ENCODE results near the gene GABRR1.

Gene GABRR1

GRCh38 chr6:89146718-89147700 is 70.1 kb downstream of the GABRR1 start:
- Histone ChIP-seq H3K9ac (ENCODE audit: low read length) (peak overlapping the region; percentile 92), H3K4me3 (ENCODE audit: low read length) (peak overlapping the region; percentile 34), H3K9me3 (ENCODE audit: control insufficient read depth, low read length) (no peaks in the 10 kb centered on the region), H3K4me1 (ENCODE audit: control insufficient read depth, insufficient read depth, low read length) (peaks cover 5% of the 10 kb centered on the region), H3K36me3 (ENCODE audit: control insufficient read depth, insufficient read depth, low read length) (no peaks in the 10 kb centered on the region), H3K27me3 (ENCODE audit: control insufficient read depth, insufficient read depth, low read length) (no peaks in the 10 kb centered on the region)

- Histone ChIP-seq H3K27me3 (ENCODE audit: control insufficient read depth, insufficient read depth, low read length) (no peaks in the 10 kb centered on the region), H3K4me1 (ENCODE audit: control insufficient read depth, insufficient read depth, low read length) (peaks cover 5% of the 10 kb centered on the region), H3K9me3 (ENCODE audit: control insufficient read depth, low read length) (no peaks in the 10 kb centered on the region), H3K9ac (ENCODE audit: low read length) (peak within 1 kb of the TSS; percentile 92), H3K4me3 (ENCODE audit: low read length) (peak within 1 kb of the TSS; percentile 34), H3K36me3 (ENCODE audit: control insufficient read depth, insufficient read depth, low read length) (no peaks in the 10 kb centered on the region)
These were observed 71.0 kb downstream of the GABRR1 start, which contains the start of gene PM20D2 for GRCh38 chr6:89145956-89146717. PM20D2 (plus strand) TSS chr6:89146055; CDS start chr6:89146145, 90 bp downstream.

GRCh38 chr6:89145091-89145955 is 71.8 kb downstream of the GABRR1 start:
- Histone ChIP-seq H3K4me3 (ENCODE audit: low read length) (peak overlapping the region; percentile 34), H3K27me3 (ENCODE audit: control insufficient read depth, insufficient read depth, low read length) (no peaks in the 10 kb centered on the region), H3K36me3 (ENCODE audit: control insufficient read depth, insufficient read depth, low read length) (no peaks in the 10 kb centered on the region), H3K4me1 (ENCODE audit: control insufficient read depth, insufficient read depth, low read length) (peaks cover 12% of the 10 kb centered on the region), H3K9ac (ENCODE audit: low read length) (peak overlapping the region; percentile 92), H3K9me3 (ENCODE audit: control insufficient read depth, low read length) (no peaks in the 10 kb centered on the region)

GRCh38 chr6:89144354-89144906 is 72.7 kb downstream of the GABRR1 start:
- no peak overlapping the region for H3K4me3 ChIP-seq (ENCODE audit: low read length)
- H3K36me3 ChIP-seq (ENCODE audit: control insufficient read depth, insufficient read depth, low read length) = no peaks in the 10 kb centered on the region
- H3K9ac ChIP-seq (ENCODE audit: low read length) = no peak overlapping the region
- H3K9me3 ChIP-seq (ENCODE audit: control insufficient read depth, low read length) = no peaks in the 10 kb centered on the region
- H3K4me1 ChIP-seq (ENCODE audit: control insufficient read depth, insufficient read depth, low read length) = peaks cover 19% of the 10 kb centered on the region
- no peaks in the 10 kb centered on the region for H3K27me3 ChIP-seq (ENCODE audit: control insufficient read depth, insufficient read depth, low read length)

GRCh38 chr6:89140347-89141156 is 76.6 kb downstream of the GABRR1 start:
- no peak overlapping the region for H3K4me3 ChIP-seq (ENCODE audit: low read length)
- H3K36me3 ChIP-seq (ENCODE audit: control insufficient read depth, insufficient read depth, low read length) = no peaks in the 10 kb centered on the region
- H3K27me3 ChIP-seq (ENCODE audit: control insufficient read depth, insufficient read depth, low read length) = no peaks in the 10 kb centered on the region
- no peak overlapping the region for H3K9ac ChIP-seq (ENCODE audit: low read length)
- no peaks in the 10 kb centered on the region for H3K9me3 ChIP-seq (ENCODE audit: control insufficient read depth, low read length)
- H3K4me1 ChIP-seq (ENCODE audit: control insufficient read depth, insufficient read depth, low read length) = peaks cover 20% of the 10 kb centered on the region

- Histone ChIP-seq H3K36me3 (ENCODE audit: control insufficient read depth, insufficient read depth, low read length) (no peaks in the 10 kb centered on the region), H3K4me1 (ENCODE audit: control insufficient read depth, insufficient read depth, low read length) (peaks cover 20% of the 10 kb centered on the region), H3K9me3 (ENCODE audit: control insufficient read depth, low read length) (no peaks in the 10 kb centered on the region), H3K4me3 (ENCODE audit: low read length) (no peak overlapping the region), H3K9ac (ENCODE audit: low read length) (no peak overlapping the region), H3K27me3 (ENCODE audit: control insufficient read depth, insufficient read depth, low read length) (no peaks in the 10 kb centered on the region)
These were observed 77.4 kb downstream of the GABRR1 start for GRCh38 chr6:89139509-89140346.

GRCh38 chr6:89138173-89138572 is 79.0 kb downstream of the GABRR1 start:
- Histone ChIP-seq H3K36me3 (ENCODE audit: control insufficient read depth, insufficient read depth, low read length) (no peaks in the 10 kb centered on the region), H3K27me3 (ENCODE audit: control insufficient read depth, insufficient read depth, low read length) (no peaks in the 10 kb centered on the region), H3K4me3 (ENCODE audit: low read length) (no peak overlapping the region), H3K9ac (ENCODE audit: low read length) (no peak overlapping the region), H3K9me3 (ENCODE audit: control insufficient read depth, low read length) (no peaks in the 10 kb centered on the region), H3K4me1 (ENCODE audit: control insufficient read depth, insufficient read depth, low read length) (peaks cover 20% of the 10 kb centered on the region)

- H3K4me1 ChIP-seq (ENCODE audit: control insufficient read depth, insufficient read depth, low read length) = peaks cover 9% of the 10 kb centered on the region
- H3K9ac ChIP-seq (ENCODE audit: low read length) = no peak overlapping the region
- H3K4me3 ChIP-seq (ENCODE audit: low read length) = no peak overlapping the region
- H3K36me3 ChIP-seq (ENCODE audit: control insufficient read depth, insufficient read depth, low read length) = no peaks in the 10 kb centered on the region
- no peaks in the 10 kb centered on the region for H3K9me3 ChIP-seq (ENCODE audit: control insufficient read depth, low read length)
- H3K27me3 ChIP-seq (ENCODE audit: control insufficient read depth, insufficient read depth, low read length) = no peaks in the 10 kb centered on the region
These were observed 82.4 kb downstream of the GABRR1 start for GRCh38 chr6:89134723-89135122.

- H3K4me1 ChIP-seq (ENCODE audit: control insufficient read depth, insufficient read depth, low read length) = peaks cover 1% of the 10 kb centered on the region
- no peak overlapping the region for H3K4me3 ChIP-seq (ENCODE audit: low read length)
- H3K27me3 ChIP-seq (ENCODE audit: control insufficient read depth, insufficient read depth, low read length) = no peaks in the 10 kb centered on the region
- no peaks in the 10 kb centered on the region for H3K9me3 ChIP-seq (ENCODE audit: control insufficient read depth, low read length)
- H3K9ac ChIP-seq (ENCODE audit: low read length) = no peak overlapping the region
- H3K36me3 ChIP-seq (ENCODE audit: control insufficient read depth, insufficient read depth, low read length) = no peaks in the 10 kb centered on the region
These were observed 83.2 kb downstream of the GABRR1 start for GRCh38 chr6:89133981-89134380.

- Histone ChIP-seq H3K36me3 (ENCODE audit: control insufficient read depth, insufficient read depth, low read length) (no peaks in the 10 kb centered on the region), H3K4me1 (ENCODE audit: control insufficient read depth, insufficient read depth, low read length) (no peaks in the 10 kb centered on the region), H3K27me3 (ENCODE audit: control insufficient read depth, insufficient read depth, low read length) (no peaks in the 10 kb centered on the region), H3K9me3 (ENCODE audit: control insufficient read depth, low read length) (no peaks in the 10 kb centered on the region), H3K9ac (ENCODE audit: low read length) (no peak overlapping the region), H3K4me3 (ENCODE audit: low read length) (no peak overlapping the region)
These were observed 85.1 kb downstream of the GABRR1 start for GRCh38 chr6:89132057-89132456.

Data from mucosa of stomach (tissue), 1 donor.